GM12878 (cell line): ENCODE results near the gene FAT1. TPM values are rescaled to one million over a fixed set of nuclear protein-coding genes. Genes with fewer than 3 reads are reported as not detected.

Experiments
- ATAC-seq: fragments of 200-7000 bp; cut with Tn5 transposase; 3 replicates; pipeline ENCODE4 v1.9.1; 2020; ENCODE audit warnings: mild to moderate bottlenecking, moderate library complexity
- BruUV-seq: library from RNA; stranded (reverse); fragments of 400-500 nt; replicated peaks from 2 replicates; lab custom pipeline; 2021; lab: Mats Ljungman, UMichigan
- CTCF ChIA-PET: fragments of 300-600 bp; sonication (Branson Sonifier 250); formaldehyde crosslinking; extraction: SDS; loops from one replicate; lab custom pipeline; 2021; ENCODE audit warnings: inconsistent platforms; lab: Yijun Ruan, JAX
- POLR2A ChIA-PET: fragments of 350-600 bp; formaldehyde crosslinking; extraction: SDS; loops from one replicate; lab custom pipeline; 2021; ENCODE audit warnings: inconsistent platforms; lab: Charles Lee
- RAD21 ChIA-PET: fragments of 300-600 bp; sonication (Branson Sonifier 250); formaldehyde crosslinking; loops from one replicate; lab custom pipeline; 2023; ENCODE audit warnings: antibody characterized with exemption; ENCODE audit not compliant: unreplicated experiment; lab: Charles Lee
- SMC1A ChIA-PET: fragments of 300-600 bp; sonication (Branson Sonifier 250); formaldehyde crosslinking; loops from one replicate; lab custom pipeline; 2023; ENCODE audit not compliant: unreplicated experiment, uncharacterized antibody; lab: Charles Lee
- DNase-seq: peaks from one replicate; pipeline ENCODE4 v3.0.0-alpha.2; 2011; ENCODE audit warnings: low read depth, low spot score
- FAIRE-seq: peaks from 3 replicates; lab custom pipeline; 2011; peaks lifted over from hg19 to GRCh38; lab: Jason Lieb, UNC
- H2AFZ ChIP-seq: 2 replicates; pipeline ENCODE4 v1.6.0; 2011; ENCODE audit warnings: low read depth, low read length, control low read depth; ENCODE audit not compliant: control insufficient read depth
- H3K27ac ChIP-seq: 2 replicates; pipeline ENCODE4 v1.5.1; 2011; ENCODE audit warnings: control low read depth; ENCODE audit not compliant: control insufficient read depth, insufficient read depth
- H3K27me3 ChIP-seq, 2 experiments: replicated peaks in 1 of 2; 2 replicates each; pipeline versions ENCODE4 v1.6.0 to v1.6.1; 2011; ENCODE audit warnings: low read length in 1 of 2; ENCODE audit not compliant: control insufficient read depth in 2 of 2, insufficient read depth in 2 of 2
- H3K36me3 ChIP-seq, 2 experiments: 2 replicates each; pipeline ENCODE4 v1.5.1; 2011; ENCODE audit warnings: low read length in 1 of 2; ENCODE audit not compliant: control insufficient read depth in 2 of 2, insufficient read depth in 2 of 2
- H3K4me1 ChIP-seq: 2 replicates; pipeline ENCODE4 v1.6.1; 2011; ENCODE audit warnings: mild to moderate bottlenecking, low read length, moderate library complexity, mixed read lengths; ENCODE audit not compliant: control insufficient read depth, insufficient read depth
- H3K4me2 ChIP-seq: 2 replicates; pipeline ENCODE4 v1.6.0; 2011; ENCODE audit warnings: control low read depth; ENCODE audit not compliant: control insufficient read depth, insufficient read depth
- H3K4me3 ChIP-seq: fragments of 200-600 bp; sonication (generic); 2 replicates; pipeline ENCODE4 v1.5.1; 2016
- H3K79me2 ChIP-seq: 2 replicates; pipeline ENCODE4 v1.6.0; 2011; ENCODE audit warnings: low read length; ENCODE audit not compliant: control insufficient read depth, insufficient read depth
- H3K9ac ChIP-seq: 2 replicates; pipeline ENCODE4 v1.8.0; 2011; ENCODE audit warnings: low read length, control low read depth, mixed read lengths; ENCODE audit not compliant: control insufficient read depth, insufficient read depth
- H3K9me3 ChIP-seq: replicated peaks from 3 replicates; pipeline ENCODE4 v1.5.1; 2011; ENCODE audit warnings: mild to moderate bottlenecking, low read length; ENCODE audit not compliant: control insufficient read depth, insufficient read depth
- H4K20me1 ChIP-seq: 2 replicates; pipeline ENCODE4 v1.6.0; 2011; ENCODE audit not compliant: control insufficient read depth, insufficient read depth
- BCL11A ChIP-seq: IDR thresholded peaks from 2 replicates; pipeline ENCODE4 v1.6.1; 2011; ENCODE audit warnings: low read depth, low read length
- HSF1 ChIP-seq: fragments of 150-350 bp; IDR thresholded peaks from 2 replicates; pipeline ENCODE4 v1.6.1; 2014; ENCODE audit warnings: mild to moderate bottlenecking, low read depth, low read length
- IRF4 ChIP-seq: IDR thresholded peaks from 2 replicates; pipeline ENCODE4 v1.6.1; 2011; ENCODE audit warnings: low read depth, low read length
- KAT2A ChIP-seq: conservative IDR thresholded peaks from 2 replicates; pipeline ENCODE4 v1.6.1; 2011; ENCODE audit warnings: low read depth, low read length; ENCODE audit not compliant: control insufficient read depth
- KDM1A ChIP-seq: fragments of 200-600 bp; sonication (generic); IDR thresholded peaks from 2 replicates; pipeline ENCODE4 v1.6.1; 2016; ENCODE audit warnings: borderline replicate concordance
- MAX ChIP-seq: IDR thresholded peaks from 2 replicates; pipeline ENCODE4 v1.6.1; 2012; ENCODE audit warnings: low read depth, low read length, improper control_type of control experiment
- MLLT1 ChIP-seq: fragments of 450-650 bp; IDR thresholded peaks from 2 replicates; pipeline ENCODE4 v1.6.1; 2016; ENCODE audit warnings: mild to moderate bottlenecking
- MTA2 ChIP-seq: fragments of 450-650 bp; IDR thresholded peaks from 2 replicates; pipeline ENCODE4 v1.6.1; 2016; ENCODE audit warnings: low read depth, mild to moderate bottlenecking, moderate library complexity
- REST ChIP-seq: IDR thresholded peaks from 2 replicates; pipeline ENCODE4 v1.6.1; 2012; ENCODE audit warnings: mild to moderate bottlenecking, low read depth, low read length
- SMARCA5 ChIP-seq: fragments of 450-650 bp; IDR thresholded peaks from 2 replicates; pipeline ENCODE4 v1.6.1; 2017; ENCODE audit warnings: mild to moderate bottlenecking
- TBL1XR1 ChIP-seq: IDR thresholded peaks from 2 replicates; pipeline ENCODE4 v1.6.1; 2012; ENCODE audit warnings: low read depth, low read length, improper control_type of control experiment
- ZNF207 ChIP-seq: fragments of 450-650 bp; IDR thresholded peaks from 2 replicates; pipeline ENCODE4 v1.6.1; 2014; ENCODE audit warnings: antibody characterized with exemption, mild to moderate bottlenecking, borderline replicate concordance
- ZZZ3 ChIP-seq: IDR thresholded peaks from 2 replicates; pipeline ENCODE4 v1.6.1; 2011; ENCODE audit warnings: low read depth; ENCODE audit not compliant: control insufficient read depth, insufficient read length
- WGBS: methylation state at CpG from one replicate; pipeline ENCODE4 v1.1.6; 2016; ENCODE audit warnings: low lambda C conversion rate; ENCODE audit not compliant: insufficient replicate concordance, insufficient coverage; ENCODE audit errors: missing lambda C conversion rate; 5-methylcytosine and 5-hydroxymethylcytosine counted together
- in situ Hi-C: fragments of 300-500 bp; cut with MboI; formaldehyde crosslinking; loops from 9 replicates; pipeline ENCODE4 v1.14.3; 2018; ENCODE audit warnings: mixed read lengths
- intact Hi-C: fragments of 100-400 bp; cut with micrococcal nuclease; formaldehyde crosslinking; loops from one replicate; pipeline ENCODE4 v1.14.2; 2022; ENCODE audit not compliant: unreplicated experiment
- polyA plus RNA-seq, 11 experiments: library from polyadenylated mRNA; depleted of rRNA in 4 of 11; unstranded in 6 of 11; stranded (reverse) in 5 of 11; fragments of >200 nt; fragmentation: Nextera tagmentation in 4 of 11; fragmentation: Illumina TruSeq in 1 of 11; extraction: Ambion mirVana in 4 of 11; extraction: Trizol in 1 of 11; gene quantifications; 1 replicate in 1 of 11; 2 replicates in 10 of 11; pipeline versions ENCODE4 v1.2.1 to v1.2.3, GENCODE V29; 2011 to 2016; ENCODE audit warnings: inconsistent platforms in 2 of 11, missing spikeins in 2 of 11, low read depth in 1 of 11
- total RNA-seq, 4 experiments: library from RNA; depleted of rRNA in 3 of 4; stranded (reverse); fragments of >200 nt in 3 of 4; fragmentation: Illumina TruSeq in 1 of 4; extraction: Trizol in 1 of 4; gene quantifications; 2 replicates each; pipeline versions ENCODE4 v1.2.1 to v1.2.3, GENCODE V29; 2013 to 2021

Gene FAT1
- total and polyA plus RNA-seq, 10 of the 15 experiments (the other 5 are each of a cell fraction or from before 2014, with no cell fraction given): 0.04 to 11.8 (median 0.11) TPM; not detected in 1

GRCh38 chr4:186660403-186660802 is 63.3 kb downstream of the FAT1 start:
- H3K4me3 ChIP-seq: no peak overlapping the region
- H3K27ac ChIP-seq: no peak overlapping the region
- H4K20me1 ChIP-seq: no peaks in the 10 kb centered on the region
- BruUV-seq: no TSS peak
- no peaks in the 10 kb centered on the region for H3K79me2 ChIP-seq
- intact Hi-C loops (no loop called here), in situ Hi-C loops (no loop called here)
- FAIRE-seq: no peak
- H3K9me3 ChIP-seq: no peaks in the 10 kb centered on the region
- no peak for ATAC-seq
- no peaks in the 10 kb centered on the region for H3K27me3 ChIP-seq
- ChIA-PET SMC1A (no interaction called here), RAD21 (no interaction called here), CTCF (no interaction called here), POLR2A (no interaction called here)
- H3K36me3 ChIP-seq: no peaks in the 10 kb centered on the region
- TF ChIP-seq HSF1 (no peak), ZNF207 (no peak), BCL11A (no peak), MAX (no peak), MLLT1 (no peak), IRF4 (no peak), MTA2 (no peak), KDM1A (no peak), KAT2A (no peak), REST (no peak), ZZZ3 (no peak), TBL1XR1 (no peak), SMARCA5 (no peak)
- no peak overlapping the region for H3K4me2 ChIP-seq
- WGBS: 85% methylated on average over 4 of the region's 4 CpGs
- H3K9ac ChIP-seq: no peak overlapping the region
- no peak overlapping the region for H2AFZ ChIP-seq
- no peaks in the 10 kb centered on the region for H3K4me1 ChIP-seq
- no peak for DNase-seq
